Psoas muscle (tissue), 8 donors: ENCODE results near the gene HOXA6. TPM values are rescaled to one million over a fixed set of nuclear protein-coding genes. Genes with fewer than 3 reads are reported as not detected.

ENCODE experiments used
- ATAC-seq, 4 donors: fragments of 200-7000 bp; cut with Tn5 transposase; one replicate each; pipeline ENCODE4 v1.9.1; 2020; ENCODE audit warnings: moderate library complexity in 3 of 4, mild to moderate bottlenecking in 2 of 4
- DNase-seq, 2 donors: peaks; one replicate each; pipeline ENCODE4 v3.0.0-alpha.2; 2020
- H3K27ac ChIP-seq: fragments of 200-600 bp; one replicate; pipeline ENCODE4 v1.8.0; 2022
- H3K27me3 ChIP-seq, 3 donors: fragments of 200-600 bp in 1 of 3; one replicate each; pipeline versions ENCODE4 v1.6.1 to v1.8.0; 2013 to 2022; ENCODE audit warnings: low read length in 2 of 3, mild to moderate bottlenecking in 2 of 3, moderate library complexity in 1 of 3; ENCODE audit not compliant: insufficient read depth in 3 of 3
- H3K36me3 ChIP-seq, 2 donors: fragments of 200-600 bp in 1 of 2; one replicate each; pipeline versions ENCODE4 v1.6.1 to v1.8.0; 2013 to 2022; ENCODE audit warnings: low read depth in 1 of 2, mild to moderate bottlenecking in 1 of 2, moderate library complexity in 1 of 2; ENCODE audit not compliant: insufficient read depth in 1 of 2
- H3K4me1 ChIP-seq: fragments of 200-600 bp; one replicate; pipeline ENCODE4 v1.8.0; 2022
- H3K4me3 ChIP-seq: fragments of 200-600 bp; one replicate; pipeline ENCODE4 v1.8.0; 2022; ENCODE audit warnings: mild to moderate bottlenecking
- H3K9me3 ChIP-seq: fragments of 200-600 bp; one replicate; pipeline ENCODE4 v1.8.0; 2022
- WGBS, 3 donors: extraction: QIAGEN DNeasy Blood & Tissue Kit; methylation state at CpG; one replicate each; pipeline versions ENCODE4 v1.1.6 to v1.1.7; 2013; 5-methylcytosine and 5-hydroxymethylcytosine counted together
- intact Hi-C, 2 donors: fragments of 100-400 bp; cut with DNase I; formaldehyde crosslinking; loops; one replicate each; pipeline versions ENCODE4 v1.11.0 to v1.14.2; 2022
- polyA plus RNA-seq, 3 donors: library from polyadenylated mRNA; stranded (reverse); fragments of 200-250 nt; gene quantifications; one replicate each; pipeline ENCODE4 v1.2.3, GENCODE V29; 2013
- total RNA-seq, 4 donors: library from RNA; stranded (reverse); fragmentation: NEBNext Ultra II Directional in 2 of 4; extraction: Animal tissue kit (Norgen Biotek cat#: 25700) in 2 of 4; gene quantifications; one replicate each; pipeline versions ENCODE4 v1.2.1 to v1.2.4, GENCODE V29; 2021 to 2023
- TF ChIP-seq, protein P1 (sequence below): fragments of 200-600 bp; IDR thresholded peaks from one replicate; pipeline ENCODE4 v1.8.0; 2022; ENCODE audit warnings: antibody characterized with exemption
- donor health status: healthy with polysubstance abuse.
- donor health status: DM: no; HTN: no; CAD: no; lungs with moderate emphysema.
- donor health status: Bipolar disorder and iron deficiency.
- donor health status: healthy.
- donor health status: DM: yes; HTN: yes; CAD: no.
- donor health status: DM: no; HTN: no; CAD: no.
- donor health status: DM: no; HTN: no; CAD: no.
- donor health status: DM: yes; HTN: yes; CAD: no.

The HOXA6 gene
- total and polyA plus RNA-seq, 7 donors = 0.64 to 3.7 (median 2.9) TPM

DNA sequence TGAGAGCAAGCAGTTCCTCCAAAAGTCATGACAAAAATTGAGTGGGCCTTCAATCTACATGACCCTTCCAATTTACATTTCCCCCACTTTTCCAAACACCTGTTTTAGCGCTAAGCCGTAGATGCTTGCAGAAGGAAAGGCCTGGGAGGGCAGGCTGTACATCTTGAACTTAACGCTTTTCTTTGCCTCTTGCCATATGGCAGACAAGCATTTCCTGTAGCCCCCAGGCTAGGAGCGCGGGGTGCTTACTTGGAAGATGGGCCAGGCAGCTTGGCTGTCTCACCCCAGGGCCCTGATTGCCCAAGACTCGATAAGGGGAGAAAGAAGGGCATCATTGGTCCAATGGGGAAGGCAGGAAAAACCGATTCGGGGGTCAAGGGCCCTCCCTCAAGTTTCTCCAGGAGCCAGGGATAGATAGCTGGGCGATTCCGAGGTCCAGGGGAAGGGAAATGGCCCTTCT, 24.8 kb upstream of the HOXA6 start:
- DNase-seq (peak in 1 of 2 donors; percentile 58), ATAC-seq (no peak)
- WGBS, 3 donors = 10 to 20% (median 14%) methylated on average over 10 of the region's 10 CpGs
- Histone ChIP-seq H3K4me3 (peak overlapping the region; percentile 79), H3K27me3 (no peaks in the 10 kb centered on the region), H3K36me3 (no peaks in the 10 kb centered on the region), H3K27ac (peak overlapping the region; percentile 92), H3K9me3 (no peaks in the 10 kb centered on the region), H3K4me1 (peaks cover 22% of the 10 kb centered on the region)
- intact Hi-C loops = loop anchor here in 1 of 2 donors (2.0 kb wide), 1 partner anchor 1316 kb away; no protein-coding TSS in a partner anchor
- TF ChIP-seq, protein P1, sequence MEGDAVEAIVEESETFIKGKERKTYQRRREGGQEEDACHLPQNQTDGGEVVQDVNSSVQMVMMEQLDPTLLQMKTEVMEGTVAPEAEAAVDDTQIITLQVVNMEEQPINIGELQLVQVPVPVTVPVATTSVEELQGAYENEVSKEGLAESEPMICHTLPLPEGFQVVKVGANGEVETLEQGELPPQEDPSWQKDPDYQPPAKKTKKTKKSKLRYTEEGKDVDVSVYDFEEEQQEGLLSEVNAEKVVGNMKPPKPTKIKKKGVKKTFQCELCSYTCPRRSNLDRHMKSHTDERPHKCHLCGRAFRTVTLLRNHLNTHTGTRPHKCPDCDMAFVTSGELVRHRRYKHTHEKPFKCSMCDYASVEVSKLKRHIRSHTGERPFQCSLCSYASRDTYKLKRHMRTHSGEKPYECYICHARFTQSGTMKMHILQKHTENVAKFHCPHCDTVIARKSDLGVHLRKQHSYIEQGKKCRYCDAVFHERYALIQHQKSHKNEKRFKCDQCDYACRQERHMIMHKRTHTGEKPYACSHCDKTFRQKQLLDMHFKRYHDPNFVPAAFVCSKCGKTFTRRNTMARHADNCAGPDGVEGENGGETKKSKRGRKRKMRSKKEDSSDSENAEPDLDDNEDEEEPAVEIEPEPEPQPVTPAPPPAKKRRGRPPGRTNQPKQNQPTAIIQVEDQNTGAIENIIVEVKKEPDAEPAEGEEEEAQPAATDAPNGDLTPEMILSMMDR = no peak

DNA sequence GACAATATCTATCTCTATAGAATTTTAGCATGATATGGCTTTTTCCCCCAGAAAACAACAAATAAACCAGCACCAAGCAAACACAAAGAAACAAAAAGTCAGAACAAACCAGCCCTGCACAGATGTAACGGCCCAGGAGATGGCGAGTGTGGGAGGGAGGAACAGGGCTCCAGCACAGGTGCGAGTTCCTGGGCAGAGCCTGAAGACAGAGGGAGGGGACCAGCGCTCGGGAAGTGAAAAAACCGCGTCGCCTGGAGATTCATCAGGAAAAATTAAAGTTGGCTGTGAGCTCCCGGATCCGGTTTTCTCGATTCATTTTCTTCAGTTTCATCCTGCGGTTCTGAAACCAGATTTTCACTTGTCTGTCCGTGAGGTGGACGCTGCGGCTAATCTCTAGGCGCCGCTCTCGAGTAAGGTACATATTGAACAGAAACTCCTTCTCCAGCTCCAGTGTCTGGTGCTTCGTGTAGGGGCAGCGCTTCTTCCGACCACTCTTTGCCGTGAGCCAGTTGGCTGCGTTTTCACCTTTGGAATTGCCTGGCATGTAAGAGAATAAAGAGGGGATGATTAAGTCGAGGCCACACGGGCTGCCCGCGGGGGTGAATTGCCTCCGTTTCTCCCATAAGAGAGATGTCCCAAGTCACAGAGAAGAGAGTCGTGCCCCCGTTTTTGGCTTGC, 24.2 kb upstream of the HOXA6 start:
- peak in 1 of 4 donors; percentile 15 for ATAC-seq
- Histone ChIP-seq H3K27me3 (no peaks in the 10 kb centered on the region), H3K9me3 (no peaks in the 10 kb centered on the region), H3K36me3 (no peaks in the 10 kb centered on the region), H3K4me1 (peaks cover 20% of the 10 kb centered on the region), H3K27ac (peak overlapping the region; percentile 92), H3K4me3 (peak overlapping the region; percentile 79)
- intact Hi-C loops = loop anchor here in 1 of 2 donors (2.0 kb wide), 1 partner anchor 1315 kb away; no protein-coding TSS in a partner anchor
- TF ChIP-seq, protein P1 = no peak
- WGBS, 3 donors = 15 to 20% (median 20%) methylated on average over 30 of the region's 30 CpGs
- DNase-seq = peak in 1 of 2 donors; percentile 49

DNA sequence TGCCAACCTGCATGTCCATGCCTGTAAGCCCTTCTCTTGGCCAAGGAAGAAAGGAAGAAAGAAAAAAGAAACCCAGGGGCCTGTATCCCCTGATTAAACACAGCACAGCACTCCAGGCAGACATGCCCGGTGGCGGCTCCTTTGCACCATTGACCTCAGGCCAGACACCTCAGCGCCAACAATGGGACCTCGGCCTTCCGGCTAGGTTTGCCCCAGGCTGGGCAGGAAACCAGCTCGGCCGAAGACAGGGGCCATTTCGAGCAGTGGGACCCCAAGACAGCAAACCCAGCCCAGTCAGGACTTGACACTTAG, 23.7 kb upstream of the HOXA6 start:
- 9 to 26% (median 15%) methylated on average over 8 of the region's 8 CpGs for WGBS, 3 donors
- Histone ChIP-seq H3K36me3 (no peaks in the 10 kb centered on the region), H3K27ac (peak overlapping the region; percentile 92), H3K4me3 (peak overlapping the region; percentile 79), H3K4me1 (peaks cover 17% of the 10 kb centered on the region), H3K27me3 (no peaks in the 10 kb centered on the region), H3K9me3 (no peaks in the 10 kb centered on the region)
- ATAC-seq (no peak), DNase-seq (peak in 1 of 2 donors; percentile 75)
- intact Hi-C loops = no loop called here
- TF ChIP-seq, protein P1 = no peak

DNA sequence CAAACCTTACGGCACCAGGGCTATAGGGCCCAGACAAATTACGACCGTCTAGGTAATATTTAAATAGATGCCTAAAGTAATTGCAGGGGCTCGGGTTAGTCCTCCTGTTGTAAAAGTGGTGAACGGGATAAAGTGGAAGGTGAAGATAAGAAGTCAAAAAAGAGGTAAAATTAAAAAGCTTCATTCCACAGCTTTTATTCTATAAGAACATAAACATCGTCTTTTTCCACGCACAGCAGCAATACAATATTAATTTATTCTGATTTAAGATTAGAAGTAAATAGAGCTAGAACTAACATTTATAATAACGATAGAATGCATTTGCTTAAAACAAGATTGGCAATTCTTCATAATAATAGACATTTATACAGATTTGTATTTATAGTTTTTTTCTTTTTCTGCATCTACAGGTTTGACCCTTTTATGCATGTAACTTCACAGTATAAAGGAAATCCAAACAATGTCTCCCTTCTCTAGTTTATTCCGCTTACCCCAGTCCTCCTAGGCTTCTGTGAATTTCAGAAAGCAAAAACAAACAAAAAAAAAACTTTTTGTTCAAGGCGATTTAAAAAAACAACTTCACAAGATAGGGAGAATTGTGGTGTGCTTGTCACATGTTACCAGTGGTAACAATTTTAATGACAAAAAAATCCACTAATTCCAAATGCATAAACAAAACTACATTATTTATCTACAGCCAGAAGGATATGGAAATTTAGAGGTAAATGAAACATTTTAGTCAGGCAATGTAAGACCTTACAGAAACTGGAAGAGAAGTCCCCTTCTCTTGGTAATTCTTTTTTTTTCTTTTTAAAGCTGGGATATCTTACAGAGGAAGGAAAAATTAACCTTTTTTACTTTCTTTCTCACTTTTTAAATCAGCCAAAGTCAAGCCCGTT, 23.1 kb upstream of the HOXA6 start:
- intact Hi-C loops = no loop called here
- H3K4me1 ChIP-seq = peaks cover 17% of the 10 kb centered on the region

More for the DNA sequence above, 23.1 kb upstream of the HOXA6 start:
- H3K27me3 ChIP-seq = no peaks in the 10 kb centered on the region
- peak overlapping the region; percentile 92 for H3K27ac ChIP-seq
- peak overlapping the region; percentile 79 for H3K4me3 ChIP-seq
- H3K36me3 ChIP-seq = no peaks in the 10 kb centered on the region
- H3K9me3 ChIP-seq = no peaks in the 10 kb centered on the region
- TF ChIP-seq, protein P1 = no peak
- 26 to 35% (median 31%) methylated on average over 11 of the region's 11 CpGs for WGBS, 3 donors
- no peak for DNase-seq
- ATAC-seq = no peak
